ENCODE results near the gene POLR2L. TPM values are rescaled to one million over a fixed set of nuclear protein-coding genes. Genes with fewer than 3 reads are reported as not detected.

POLR2L gene
- total RNA-seq, 1 experiment from 2014 or later, result 117 TPM

DNA sequence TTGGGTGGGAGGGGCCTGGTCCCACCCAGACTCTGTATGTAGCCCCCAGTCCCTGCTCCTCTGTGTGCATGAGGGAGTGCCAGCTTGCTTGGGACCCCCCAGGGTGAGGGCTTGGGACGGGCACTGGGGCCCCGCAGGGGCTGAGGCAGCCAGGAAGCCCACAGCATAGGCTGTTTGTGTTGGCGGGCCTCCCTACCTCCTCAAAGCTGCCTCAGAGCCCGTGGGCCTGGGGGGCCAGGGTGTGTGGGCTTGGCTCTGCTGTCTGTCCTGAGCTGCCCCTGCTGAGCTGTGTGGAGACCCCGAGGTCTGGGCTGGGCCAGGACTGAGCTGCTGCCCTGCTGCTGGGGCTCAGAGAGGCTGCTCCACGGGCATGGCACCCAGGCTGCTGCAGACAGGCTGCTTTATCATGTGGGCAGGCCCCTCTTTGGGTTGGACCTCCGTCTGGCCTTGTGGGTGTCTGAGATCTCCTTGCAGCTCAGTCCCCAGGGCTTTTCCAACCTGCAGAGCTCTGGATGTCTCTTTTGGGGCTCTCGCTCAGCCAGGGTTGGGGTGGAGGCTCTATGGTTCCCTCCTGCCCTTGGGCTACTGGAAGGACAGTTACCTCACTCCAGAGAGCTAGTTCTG is 3.7 kb upstream of the POLR2L start:
- intact Hi-C loops (cut with micrococcal nuclease; ENCODE audit: unreplicated experiment), result no loop called here
- DNase-seq (ENCODE audit: low spot score), result no peak
- ChIA-PET POLR2A (ENCODE audit: low non-redundant PET) (no interaction called here), CTCF (no interaction called here)
- H3K9me3 ChIP-seq (ENCODE audit: low read depth, low read length, poor library complexity, severe bottlenecking), result no peaks in the 10 kb centered on the region
- no peaks in the 10 kb centered on the region for H3K36me3 ChIP-seq (ENCODE audit: insufficient read depth, low read length, poor library complexity, severe bottlenecking)
- H3K4me1 ChIP-seq (ENCODE audit: insufficient read depth, low read length, poor library complexity, severe bottlenecking), result peaks cover 30% of the 10 kb centered on the region
- TF ChIP-seq, protein P1, sequence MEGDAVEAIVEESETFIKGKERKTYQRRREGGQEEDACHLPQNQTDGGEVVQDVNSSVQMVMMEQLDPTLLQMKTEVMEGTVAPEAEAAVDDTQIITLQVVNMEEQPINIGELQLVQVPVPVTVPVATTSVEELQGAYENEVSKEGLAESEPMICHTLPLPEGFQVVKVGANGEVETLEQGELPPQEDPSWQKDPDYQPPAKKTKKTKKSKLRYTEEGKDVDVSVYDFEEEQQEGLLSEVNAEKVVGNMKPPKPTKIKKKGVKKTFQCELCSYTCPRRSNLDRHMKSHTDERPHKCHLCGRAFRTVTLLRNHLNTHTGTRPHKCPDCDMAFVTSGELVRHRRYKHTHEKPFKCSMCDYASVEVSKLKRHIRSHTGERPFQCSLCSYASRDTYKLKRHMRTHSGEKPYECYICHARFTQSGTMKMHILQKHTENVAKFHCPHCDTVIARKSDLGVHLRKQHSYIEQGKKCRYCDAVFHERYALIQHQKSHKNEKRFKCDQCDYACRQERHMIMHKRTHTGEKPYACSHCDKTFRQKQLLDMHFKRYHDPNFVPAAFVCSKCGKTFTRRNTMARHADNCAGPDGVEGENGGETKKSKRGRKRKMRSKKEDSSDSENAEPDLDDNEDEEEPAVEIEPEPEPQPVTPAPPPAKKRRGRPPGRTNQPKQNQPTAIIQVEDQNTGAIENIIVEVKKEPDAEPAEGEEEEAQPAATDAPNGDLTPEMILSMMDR (conservative IDR thresholded peaks at IDR 0.05; ENCODE audit: low read depth, low read length), result no peak
- no peak for TF ChIP-seq EZH2 (IDR thresholded peaks at IDR 0.05; ENCODE audit: borderline replicate concordance, low read depth, low read length, poor library complexity, severe bottlenecking)
- no peaks in the 10 kb centered on the region for H3K27me3 ChIP-seq (replicated peaks; ENCODE audit: insufficient read depth, low read depth, low read length, poor library complexity)
- no TSS peak for BruUV-seq (replicated peaks)
- no peak overlapping the region for H3K27ac ChIP-seq (ENCODE audit: low read depth, low read length, poor library complexity, severe bottlenecking)
- H3K4me3 ChIP-seq (ENCODE audit: low read depth, low read length, poor library complexity, severe bottlenecking), result no peak overlapping the region

DNA sequence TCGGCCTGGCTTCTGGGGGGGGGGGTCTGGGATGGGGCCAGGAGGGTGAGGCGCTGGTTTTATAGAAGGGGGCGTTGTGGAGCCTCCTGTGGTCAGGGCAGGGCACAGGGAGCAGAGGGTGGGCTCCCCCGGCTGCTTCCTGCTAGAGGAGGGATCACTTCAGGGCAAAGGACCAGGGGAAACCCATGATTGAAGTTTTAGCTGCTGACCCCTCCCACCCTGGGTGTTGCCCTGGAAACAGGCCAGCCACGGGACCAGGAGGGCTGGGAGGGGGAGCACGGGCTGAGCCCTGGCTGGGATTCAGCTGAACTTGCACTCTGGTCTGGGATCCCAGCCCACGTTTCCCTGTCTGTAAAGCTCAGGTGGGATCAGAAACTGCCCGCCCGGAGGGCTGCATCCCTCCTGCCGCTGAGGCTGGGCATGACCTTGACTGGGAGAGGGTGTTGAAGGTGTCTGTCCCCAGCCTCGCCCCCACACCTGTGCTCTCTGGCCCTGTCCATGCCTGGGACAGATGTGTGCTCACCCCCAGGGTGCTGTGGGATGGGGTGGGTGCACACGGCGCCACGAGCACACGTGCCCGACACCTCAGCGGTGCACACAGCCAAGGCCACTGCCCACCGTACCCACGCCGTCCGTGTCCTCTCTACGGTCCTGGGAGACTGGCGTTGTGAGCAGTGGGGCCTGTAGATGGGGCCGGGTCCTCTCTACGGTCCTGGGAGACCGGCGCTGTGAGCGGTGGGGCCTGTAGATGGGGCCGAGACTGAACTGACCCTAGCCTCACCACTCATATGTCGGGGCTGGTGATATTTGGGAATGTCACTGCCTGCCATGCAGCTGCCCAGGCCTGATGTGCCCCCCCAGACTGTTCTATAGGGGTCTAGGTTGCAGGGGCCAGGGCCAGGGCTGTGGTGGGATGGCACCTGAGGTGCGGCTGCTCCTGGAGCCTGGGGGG is 2.6 kb upstream of the POLR2L start:
- BruUV-seq (replicated peaks), result no TSS peak
- ChIA-PET POLR2A (ENCODE audit: low non-redundant PET) (no interaction called here), CTCF (no interaction called here)
- H3K27me3 ChIP-seq (replicated peaks; ENCODE audit: insufficient read depth, low read depth, low read length, poor library complexity), result no peaks in the 10 kb centered on the region
- H3K4me3 ChIP-seq (ENCODE audit: low read depth, low read length, poor library complexity, severe bottlenecking), result no peak overlapping the region
- intact Hi-C loops (cut with micrococcal nuclease; ENCODE audit: unreplicated experiment), result no loop called here
- DNase-seq (ENCODE audit: low spot score), result peak; percentile 55
- TF ChIP-seq, protein P1 (conservative IDR thresholded peaks at IDR 0.05; ENCODE audit: low read depth, low read length), result no peak
- TF ChIP-seq EZH2 (IDR thresholded peaks at IDR 0.05; ENCODE audit: borderline replicate concordance, low read depth, low read length, poor library complexity, severe bottlenecking), result no peak
- H3K9me3 ChIP-seq (ENCODE audit: low read depth, low read length, poor library complexity, severe bottlenecking), result no peaks in the 10 kb centered on the region
- peaks cover 24% of the 10 kb centered on the region for H3K4me1 ChIP-seq (ENCODE audit: insufficient read depth, low read length, poor library complexity, severe bottlenecking)
- H3K27ac ChIP-seq (ENCODE audit: low read depth, low read length, poor library complexity, severe bottlenecking), result no peak overlapping the region
- H3K36me3 ChIP-seq (ENCODE audit: insufficient read depth, low read length, poor library complexity, severe bottlenecking), result peaks cover 2% of the 10 kb centered on the region

DNA sequence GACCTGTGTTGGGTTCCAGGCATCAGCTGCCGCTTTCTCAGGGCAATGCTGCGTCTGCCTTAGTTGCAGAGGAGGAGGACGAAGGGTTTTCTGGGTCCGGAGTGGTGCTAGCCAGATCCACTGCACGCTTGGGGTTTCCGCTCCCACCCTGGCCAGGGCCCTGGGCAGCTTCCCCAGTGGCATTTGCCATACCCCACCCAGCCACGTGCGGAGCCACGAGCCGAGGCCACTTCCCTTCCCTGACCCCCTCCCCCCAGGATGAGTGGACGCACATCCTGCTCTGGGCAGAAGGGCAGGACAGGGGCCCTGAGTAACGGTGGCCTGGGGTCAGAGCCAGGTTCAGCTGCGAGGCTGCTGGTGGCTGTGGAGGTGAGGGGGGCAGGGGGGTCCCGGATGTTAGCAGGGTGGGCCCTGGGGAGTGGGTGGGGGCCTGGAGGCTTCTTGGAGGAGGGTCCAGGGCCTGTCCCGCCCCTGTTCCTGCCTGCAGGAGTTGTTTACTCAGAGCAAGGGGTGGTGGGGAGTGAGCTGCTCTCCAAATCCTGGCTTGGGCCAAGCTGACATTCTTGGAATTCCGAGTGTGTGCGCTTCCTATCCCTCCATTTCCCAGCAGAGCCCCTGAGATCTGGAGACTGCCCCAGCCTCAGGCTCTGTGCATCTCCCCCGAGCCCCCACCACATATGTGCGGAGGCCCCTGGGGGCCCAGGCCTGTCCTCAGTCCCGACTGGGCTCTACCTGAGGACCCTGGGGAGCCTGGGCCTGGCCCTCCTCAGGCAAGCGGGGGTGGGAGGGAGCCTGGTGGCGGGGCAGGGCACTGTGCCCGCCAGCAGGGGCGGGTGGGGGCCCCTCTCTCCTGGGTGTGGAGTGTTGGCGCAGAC is 1.7 kb upstream of the POLR2L start:
- no peaks in the 10 kb centered on the region for H3K9me3 ChIP-seq (ENCODE audit: low read depth, low read length, poor library complexity, severe bottlenecking)
- POLR2A ChIA-PET (ENCODE audit: low non-redundant PET), result no interaction called here
- BruUV-seq (replicated peaks), result no TSS peak
- intact Hi-C loops (cut with micrococcal nuclease; ENCODE audit: unreplicated experiment), result no loop called here
- peak overlapping the region; percentile 99 for H3K4me3 ChIP-seq (ENCODE audit: low read depth, low read length, poor library complexity, severe bottlenecking)
- CTCF ChIA-PET, result no interaction called here
- H3K27me3 ChIP-seq (replicated peaks; ENCODE audit: insufficient read depth, low read depth, low read length, poor library complexity), result no peaks in the 10 kb centered on the region
- TF ChIP-seq, protein P1 (conservative IDR thresholded peaks at IDR 0.05; ENCODE audit: low read depth, low read length), result no peak
- no peak for TF ChIP-seq EZH2 (IDR thresholded peaks at IDR 0.05; ENCODE audit: borderline replicate concordance, low read depth, low read length, poor library complexity, severe bottlenecking)
- peaks cover 10% of the 10 kb centered on the region for H3K36me3 ChIP-seq (ENCODE audit: insufficient read depth, low read length, poor library complexity, severe bottlenecking)
- H3K27ac ChIP-seq (ENCODE audit: low read depth, low read length, poor library complexity, severe bottlenecking), result no peak overlapping the region
- H3K4me1 ChIP-seq (ENCODE audit: insufficient read depth, low read length, poor library complexity, severe bottlenecking), result peaks cover 21% of the 10 kb centered on the region
- peak; percentile 68 for DNase-seq (ENCODE audit: low spot score)

Data from A673 (cell line).